ENCODE measurements around the gene EGFL7. TPM values are rescaled to one million over a fixed set of nuclear protein-coding genes. Genes with fewer than 3 reads are reported as not detected.

Gene EGFL7
- total RNA-seq, 2 experiments from 2014 or later, result 1.1 to 1.6 TPM

GRCh38 chr9:136669791-136670464 lies 7.2 kb downstream of the EGFL7 start:
- peaks cover 2% of the 10 kb centered on the region for H3K4me1 Mint-ChIP-seq (ENCODE audit: low read depth)
- no peak for DNase-seq
- no peak overlapping the region for H3K4me3 Mint-ChIP-seq
- ChIA-PET CTCF (no interaction called here), POLR2A (no interaction called here)
- H3K27me3 Mint-ChIP-seq, result peaks cover 6% of the 10 kb centered on the region
- TF ChIP-seq, protein P1, sequence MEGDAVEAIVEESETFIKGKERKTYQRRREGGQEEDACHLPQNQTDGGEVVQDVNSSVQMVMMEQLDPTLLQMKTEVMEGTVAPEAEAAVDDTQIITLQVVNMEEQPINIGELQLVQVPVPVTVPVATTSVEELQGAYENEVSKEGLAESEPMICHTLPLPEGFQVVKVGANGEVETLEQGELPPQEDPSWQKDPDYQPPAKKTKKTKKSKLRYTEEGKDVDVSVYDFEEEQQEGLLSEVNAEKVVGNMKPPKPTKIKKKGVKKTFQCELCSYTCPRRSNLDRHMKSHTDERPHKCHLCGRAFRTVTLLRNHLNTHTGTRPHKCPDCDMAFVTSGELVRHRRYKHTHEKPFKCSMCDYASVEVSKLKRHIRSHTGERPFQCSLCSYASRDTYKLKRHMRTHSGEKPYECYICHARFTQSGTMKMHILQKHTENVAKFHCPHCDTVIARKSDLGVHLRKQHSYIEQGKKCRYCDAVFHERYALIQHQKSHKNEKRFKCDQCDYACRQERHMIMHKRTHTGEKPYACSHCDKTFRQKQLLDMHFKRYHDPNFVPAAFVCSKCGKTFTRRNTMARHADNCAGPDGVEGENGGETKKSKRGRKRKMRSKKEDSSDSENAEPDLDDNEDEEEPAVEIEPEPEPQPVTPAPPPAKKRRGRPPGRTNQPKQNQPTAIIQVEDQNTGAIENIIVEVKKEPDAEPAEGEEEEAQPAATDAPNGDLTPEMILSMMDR (IDR thresholded peaks at IDR 0.05), result no peak
- no peak for ATAC-seq
- H3K9me3 Mint-ChIP-seq, result no peaks in the 10 kb centered on the region
- intact Hi-C loops (cut with micrococcal nuclease), result no loop called here
- H3K27ac Mint-ChIP-seq, result no peak overlapping the region
- no peaks in the 10 kb centered on the region for H3K36me3 Mint-ChIP-seq (ENCODE audit: low read depth)

DNA sequence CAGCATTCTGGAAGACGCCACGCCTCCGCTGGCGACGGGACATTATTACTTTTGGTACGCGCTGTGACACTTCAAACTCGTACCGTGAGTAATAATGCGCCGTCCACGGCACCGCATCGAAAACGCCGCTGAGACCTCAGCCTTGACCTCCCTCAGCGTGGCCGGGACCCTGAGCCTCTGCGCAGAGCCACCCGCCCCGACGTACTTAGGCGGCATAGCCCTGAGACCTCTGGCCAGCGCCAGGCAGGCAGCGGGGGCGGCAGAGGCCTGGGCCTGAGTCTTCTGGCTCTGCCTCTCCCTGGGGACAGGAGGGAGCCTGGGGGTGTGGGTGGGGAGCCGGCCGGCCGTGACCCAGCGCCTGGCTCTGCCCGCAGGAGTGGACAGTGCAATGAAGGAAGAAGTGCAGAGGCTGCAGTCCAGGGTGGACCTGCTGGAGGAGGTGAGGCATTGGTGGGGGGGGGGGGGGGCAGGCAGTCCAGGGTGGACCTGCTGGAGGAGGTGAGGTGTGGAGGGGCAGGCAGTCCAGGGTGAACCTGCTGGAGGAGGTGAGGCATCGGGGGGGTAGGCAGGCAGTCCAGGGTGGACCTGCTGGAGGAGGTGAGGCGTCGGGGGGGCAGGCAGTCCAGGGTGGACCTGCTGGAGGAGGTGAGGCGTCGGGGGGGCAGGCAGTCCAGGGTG lies 8.0 kb downstream of the EGFL7 start:
- TF ChIP-seq, protein P1 (IDR thresholded peaks at IDR 0.05), result no peak
- H3K27me3 Mint-ChIP-seq, result peaks cover 5% of the 10 kb centered on the region
- no peaks in the 10 kb centered on the region for H3K4me1 Mint-ChIP-seq (ENCODE audit: low read depth)
- ATAC-seq (no peak), DNase-seq (no peak)
- H3K4me3 Mint-ChIP-seq, result no peak overlapping the region
- no peaks in the 10 kb centered on the region for H3K9me3 Mint-ChIP-seq
- ChIA-PET CTCF (interaction anchor here (0.8 to 2.5 kb wide), 15 partner anchors 9 to 104 kb away, joined by 3 to 21 read pairs (median 4); partner anchors contain the start of gene EGFL7), POLR2A (interaction anchor here (1.5 kb wide), 1 partner anchor 56 kb away, joined by 4 read pairs; no protein-coding TSS in a partner anchor)
- no peak overlapping the region for H3K27ac Mint-ChIP-seq
- H3K36me3 Mint-ChIP-seq (ENCODE audit: low read depth), result no peaks in the 10 kb centered on the region
- intact Hi-C loops (cut with micrococcal nuclease), result no loop called here

GRCh38 chr9:136671254-136671614 lies 8.5 kb downstream of the EGFL7 start:
- DNase-seq (no peak), ATAC-seq (no peak)
- Mint-ChIP-seq H3K4me3 (no peak overlapping the region), H3K4me1 (ENCODE audit: low read depth) (no peaks in the 10 kb centered on the region), H3K36me3 (ENCODE audit: low read depth) (no peaks in the 10 kb centered on the region), H3K27me3 (peaks cover 5% of the 10 kb centered on the region), H3K27ac (no peak overlapping the region), H3K9me3 (no peaks in the 10 kb centered on the region)
- ChIA-PET CTCF (interaction anchor here (0.8 to 2.5 kb wide), 24 partner anchors 9 to 321 kb away, joined by 3 to 21 read pairs (median 4); partner anchors contain the start of genes EGFL7 and PAXX), POLR2A (interaction anchor here (1.5 kb wide), 1 partner anchor 56 kb away, joined by 4 read pairs; no protein-coding TSS in a partner anchor)
- TF ChIP-seq, protein P1 (IDR thresholded peaks at IDR 0.05), result no peak
- intact Hi-C loops (cut with micrococcal nuclease), result no loop called here

GRCh38 chr9:136671646-136672430 lies 9.1 kb downstream of the EGFL7 start:
- peak; percentile 67 for ATAC-seq
- ChIA-PET POLR2A (interaction anchor here (1.5 kb wide), 1 partner anchor 55 kb away, joined by 4 read pairs; no protein-coding TSS in a partner anchor), CTCF (interaction anchor here (0.8 to 2.5 kb wide), 27 partner anchors 10 to 320 kb away, joined by 3 to 21 read pairs (median 4); partner anchors contain the start of genes EGFL7 and PAXX)
- H3K4me1 Mint-ChIP-seq (ENCODE audit: low read depth), result no peaks in the 10 kb centered on the region
- TF ChIP-seq, protein P1 (IDR thresholded peaks at IDR 0.05), result peak; percentile 87
- H3K27me3 Mint-ChIP-seq, result no peaks in the 10 kb centered on the region
- no peak overlapping the region for H3K4me3 Mint-ChIP-seq
- no peaks in the 10 kb centered on the region for H3K36me3 Mint-ChIP-seq (ENCODE audit: low read depth)
- peak; percentile 60 for DNase-seq
- no peaks in the 10 kb centered on the region for H3K9me3 Mint-ChIP-seq
- H3K27ac Mint-ChIP-seq, result no peak overlapping the region
- intact Hi-C loops (cut with micrococcal nuclease), result no loop called here
